GM19239 (cell line): ENCODE data around the gene CBFA2T3.
"Not testable (repeated sequence)": the region's sequence is repeated elsewhere in the genome, so short reads cannot be mapped to it uniquely, and the experiment has no call there.

Source experiments
- DNase-seq: peaks from one replicate; pipeline ENCODE4 v3.0.0; 2011; ENCODE audit warnings: low spot score; ENCODE audit not compliant: insufficient read length
- FAIRE-seq: peaks from 2 replicates; lab custom pipeline; 2011; peaks lifted over from hg19 to GRCh38; lab: Jason Lieb, UNC

Gene CBFA2T3

GRCh38 chr16:88928405-88929090 is 48.5 kb downstream of the CBFA2T3 start:
- DNase-seq (no peak), FAIRE-seq (no peak)

- no peak for FAIRE-seq
- DNase-seq, result no peak
Measured at GRCh38 chr16:88927661-88928060, 49.3 kb downstream of the CBFA2T3 start.

- no peak for FAIRE-seq
- DNase-seq, result no peak
Measured at GRCh38 chr16:88927010-88927409, 50.0 kb downstream of the CBFA2T3 start.

- FAIRE-seq, result no peak
- DNase-seq, result no peak
Measured at GRCh38 chr16:88926374-88926990, 50.5 kb downstream of the CBFA2T3 start.

DNA sequence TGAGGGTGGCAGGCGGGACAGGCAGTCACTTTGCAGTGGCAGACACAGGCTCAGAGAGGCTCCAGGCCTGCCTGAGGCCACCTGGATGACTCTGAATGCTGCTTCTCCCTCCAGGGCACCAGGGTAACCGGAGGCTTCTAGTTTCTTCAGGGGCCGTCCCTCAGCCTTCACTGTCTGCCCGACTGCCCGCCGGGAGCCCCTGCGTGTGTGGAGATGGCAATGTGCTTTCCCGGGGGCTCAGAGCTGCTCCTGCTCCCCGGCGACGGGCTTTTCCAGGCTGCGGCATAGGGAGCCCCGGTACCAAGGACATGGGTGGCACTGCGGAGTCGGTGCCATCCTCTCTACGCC is 51.5 kb downstream of the CBFA2T3 start:
- FAIRE-seq (no peak), DNase-seq (no peak)

DNA sequence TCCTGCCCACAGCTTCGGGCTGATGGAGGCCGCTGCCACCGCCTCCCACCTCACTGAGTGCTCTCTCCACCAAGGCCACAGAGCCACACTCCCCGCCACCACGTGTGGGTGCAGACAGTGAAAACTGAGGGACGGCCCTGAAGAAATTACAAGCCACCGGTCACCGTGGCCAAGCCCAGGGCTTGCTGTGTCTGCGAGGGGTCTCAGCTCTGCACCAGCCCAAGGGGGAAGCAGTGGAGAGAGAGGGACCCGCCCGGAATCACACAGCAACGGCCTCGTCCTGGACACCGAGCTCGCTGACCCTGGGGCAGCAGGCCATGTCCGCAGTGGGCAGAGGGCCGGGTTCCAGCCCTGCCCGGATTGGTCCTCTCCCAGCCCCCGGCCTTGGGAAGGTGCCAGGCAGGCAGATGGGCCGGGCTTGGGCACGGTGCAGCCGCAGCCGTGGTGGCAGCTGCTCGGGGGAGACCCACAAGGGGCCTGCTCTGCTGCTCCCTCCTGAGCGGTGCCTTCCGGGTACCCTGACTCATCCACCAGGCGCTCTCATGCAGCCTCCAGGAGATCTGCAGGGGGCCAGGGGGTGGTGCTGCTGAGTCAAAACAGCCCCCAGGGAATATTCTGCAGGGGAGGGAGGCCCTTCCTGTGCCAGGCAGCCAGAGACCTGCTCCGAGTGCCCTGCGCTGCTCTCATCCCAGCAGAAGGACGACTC is 52.0 kb downstream of the CBFA2T3 start:
- peak; percentile 88 for DNase-seq
- FAIRE-seq, result no peak

DNA sequence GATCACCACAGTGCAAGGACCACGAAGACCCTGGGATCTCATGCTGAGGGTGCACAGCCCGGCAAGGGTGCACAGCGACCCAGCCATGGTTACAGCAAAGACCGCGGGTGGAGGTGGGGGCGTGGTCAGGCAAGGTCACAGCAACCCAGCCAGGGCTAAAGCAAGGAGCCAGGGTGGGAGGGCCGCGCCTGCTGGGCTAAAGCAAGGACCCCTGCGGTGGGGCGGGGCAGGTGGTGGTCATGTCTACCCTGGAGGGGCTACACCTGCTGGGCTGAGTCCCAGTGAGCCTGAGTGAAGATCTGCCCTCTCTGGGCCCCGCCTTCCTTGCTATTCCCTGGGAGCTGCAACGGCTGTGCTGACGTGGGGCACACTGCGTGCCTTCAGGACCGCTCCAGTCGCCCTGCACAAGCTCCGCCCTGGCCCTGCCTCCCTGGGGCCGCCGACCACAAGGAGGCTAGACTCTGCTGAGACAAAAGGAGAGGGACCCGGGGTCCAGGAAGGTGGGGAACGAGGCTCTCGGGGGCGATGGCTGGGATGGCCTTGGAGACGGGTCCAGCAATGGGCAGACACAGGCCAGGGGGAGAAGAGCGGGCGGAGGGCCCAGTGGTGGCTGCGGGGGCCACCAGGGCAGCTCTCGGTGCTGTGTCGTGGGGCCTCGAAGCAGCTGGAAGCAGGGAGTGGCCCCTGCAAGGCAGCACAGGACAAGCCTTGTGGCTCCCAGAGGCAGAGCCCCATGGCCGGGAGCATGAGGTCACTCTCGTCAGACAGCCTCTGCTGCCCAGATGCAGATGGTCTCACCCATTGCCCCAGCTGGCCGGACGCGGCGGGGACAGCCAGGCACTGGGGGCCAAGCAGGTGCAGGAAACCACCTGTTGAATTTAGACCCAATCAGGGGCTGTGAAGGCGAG is 52.8 kb downstream of the CBFA2T3 start:
- FAIRE-seq (no peak), DNase-seq (no peak)

- FAIRE-seq (no peak), DNase-seq (no peak)
Measured at GRCh38 chr16:88923450-88923849, 53.6 kb downstream of the CBFA2T3 start.

DNA sequence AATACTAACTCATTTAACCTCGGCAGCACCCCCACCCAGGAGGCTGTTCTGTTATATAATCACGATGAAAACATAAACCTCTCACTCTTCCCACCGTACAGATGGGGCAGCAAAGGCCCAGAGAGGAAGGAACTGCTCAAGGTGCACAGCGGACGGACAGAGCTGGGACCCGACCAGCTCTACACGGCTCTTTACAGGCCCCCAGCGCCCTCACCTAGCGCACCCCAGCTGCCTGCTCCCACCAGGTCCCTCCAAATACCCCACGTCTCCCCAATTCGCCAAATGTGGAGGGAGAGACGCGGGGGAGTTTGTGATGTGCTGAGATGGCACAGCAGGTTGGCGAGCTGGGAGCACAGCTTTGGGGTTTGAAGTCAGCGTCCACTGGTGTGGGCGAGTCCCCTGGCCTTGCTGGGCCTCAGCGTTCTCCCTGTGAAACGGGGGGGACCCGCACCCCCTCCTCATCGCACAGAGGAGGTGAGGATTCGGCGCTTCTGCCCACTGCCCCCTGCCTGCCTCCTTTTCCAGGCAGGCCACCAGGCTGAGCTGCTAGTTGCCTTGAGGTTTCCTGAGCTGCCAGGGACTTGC is 54.1 kb downstream of the CBFA2T3 start:
- FAIRE-seq (no peak), DNase-seq (no peak)

DNA sequence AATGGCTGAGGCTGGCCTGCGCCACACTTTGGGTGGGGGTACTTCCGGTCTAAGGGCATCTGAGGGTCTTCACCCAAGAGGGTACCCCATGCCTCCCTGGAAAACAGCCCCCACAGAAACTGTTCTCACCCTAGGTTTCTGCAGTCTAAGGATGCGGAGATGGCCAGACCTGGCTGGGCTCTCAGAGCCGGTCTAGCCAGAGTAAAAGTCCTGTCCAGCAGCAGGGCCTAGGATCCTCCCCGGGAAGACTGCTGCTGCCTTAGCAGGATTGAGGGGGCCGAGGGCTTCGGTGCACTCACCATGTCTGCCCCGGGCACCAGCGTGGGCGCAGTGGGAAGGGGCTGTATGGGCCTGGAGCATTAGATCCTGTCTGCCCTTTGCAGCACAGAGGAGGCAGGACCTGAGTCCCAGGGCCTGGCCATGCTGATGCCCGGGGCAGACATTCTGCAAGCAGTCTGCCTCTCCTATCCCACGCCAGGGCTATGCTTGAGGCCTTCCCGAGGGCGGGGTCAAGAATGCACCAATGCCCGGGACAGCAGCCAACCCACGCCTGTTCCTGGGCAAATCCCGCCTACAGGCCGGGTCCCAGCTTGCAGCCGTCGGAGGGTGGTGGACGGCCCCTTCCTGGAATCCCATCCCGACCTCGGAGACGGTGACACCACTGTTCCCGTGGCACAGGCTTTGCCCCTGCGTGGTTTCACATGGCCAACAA is 54.7 kb downstream of the CBFA2T3 start:
- DNase-seq (no peak), FAIRE-seq (no peak)

GRCh38 chr16:88921591-88921990 is 55.4 kb downstream of the CBFA2T3 start:
- no peak for FAIRE-seq

DNA sequence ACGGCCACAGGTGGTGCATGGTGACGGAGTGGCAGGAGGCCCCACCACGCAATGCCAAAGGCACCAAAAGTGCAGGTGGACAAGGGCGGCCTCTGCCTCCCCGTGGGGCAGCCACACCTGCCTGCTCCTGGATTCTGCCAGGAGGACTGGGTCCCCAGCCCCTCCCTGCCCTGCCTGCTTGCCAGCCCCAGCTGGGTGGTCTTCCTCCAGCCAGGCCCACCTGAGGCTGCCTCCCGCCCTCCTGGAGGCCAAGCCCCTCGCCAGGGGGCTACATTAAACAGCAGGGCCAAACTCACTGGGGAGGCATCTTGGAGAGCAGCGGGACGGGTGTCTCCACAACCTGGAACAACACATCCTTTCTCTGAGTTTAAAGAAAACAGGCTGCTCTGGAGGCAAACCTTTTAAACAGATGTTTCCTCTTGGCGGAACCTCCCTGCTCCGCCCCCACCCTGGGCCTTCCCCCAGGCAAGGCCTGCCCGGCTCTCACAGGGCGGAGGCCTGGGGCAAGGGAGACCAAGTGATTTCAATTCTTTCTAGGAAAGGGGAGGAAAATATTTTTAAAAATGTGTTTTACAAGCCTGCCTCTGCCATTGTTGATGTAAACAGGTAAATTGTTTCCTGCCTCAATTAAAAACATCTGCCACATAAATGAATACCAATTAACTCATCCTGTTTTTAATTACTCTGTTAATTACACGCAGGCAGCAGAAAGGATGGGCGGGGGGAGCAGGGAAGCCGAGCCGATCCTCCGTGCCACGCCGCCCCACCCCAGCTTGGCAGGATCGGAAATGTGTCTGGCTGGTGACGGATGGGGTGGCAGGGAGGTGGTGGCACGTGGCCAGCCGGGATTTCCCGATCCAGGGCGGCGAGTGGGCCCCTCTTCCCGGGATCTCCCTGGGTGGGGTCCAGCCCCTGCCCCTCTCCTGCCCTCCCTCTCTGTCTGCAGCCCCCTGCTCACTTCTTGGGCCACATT is 56.1 kb downstream of the CBFA2T3 start:
- peak; percentile 84 for FAIRE-seq

More at GRCh38 chr16:88921591-88921990, 55.4 kb downstream of the CBFA2T3 start:
- no peak for DNase-seq

DNA sequence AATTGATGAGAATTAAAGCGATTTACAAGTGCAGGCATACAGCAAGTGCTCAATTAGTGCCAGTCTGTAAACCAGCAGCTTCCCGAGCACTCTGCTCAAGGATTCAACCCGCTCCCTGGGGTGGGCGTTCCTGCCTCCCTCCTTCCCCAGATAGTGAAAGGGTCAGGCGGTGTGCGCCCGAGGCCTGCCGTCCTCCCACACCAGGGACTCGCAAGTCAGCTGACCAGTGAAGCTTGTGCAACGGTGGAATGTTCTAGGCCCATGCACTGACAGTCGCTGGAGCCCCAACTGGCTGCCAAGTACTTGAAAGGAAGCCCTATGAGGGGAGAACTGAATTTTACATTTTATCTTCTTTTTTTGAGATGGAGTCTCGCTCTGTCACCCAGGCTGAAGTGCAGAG is 57.1 kb downstream of the CBFA2T3 start:
- no peak for FAIRE-seq

More for the DNA sequence above, 56.1 kb downstream of the CBFA2T3 start:
- peak; percentile 85 for DNase-seq

GRCh38 chr16:88918896-88919295 is 58.1 kb downstream of the CBFA2T3 start:
- FAIRE-seq, DNase-seq: not testable (repeated sequence)

More for the DNA sequence above, 57.1 kb downstream of the CBFA2T3 start:
- no peak for DNase-seq

GRCh38 chr16:88917915-88918627 is 58.9 kb downstream of the CBFA2T3 start:
- FAIRE-seq (no peak), DNase-seq (no peak)

DNA sequence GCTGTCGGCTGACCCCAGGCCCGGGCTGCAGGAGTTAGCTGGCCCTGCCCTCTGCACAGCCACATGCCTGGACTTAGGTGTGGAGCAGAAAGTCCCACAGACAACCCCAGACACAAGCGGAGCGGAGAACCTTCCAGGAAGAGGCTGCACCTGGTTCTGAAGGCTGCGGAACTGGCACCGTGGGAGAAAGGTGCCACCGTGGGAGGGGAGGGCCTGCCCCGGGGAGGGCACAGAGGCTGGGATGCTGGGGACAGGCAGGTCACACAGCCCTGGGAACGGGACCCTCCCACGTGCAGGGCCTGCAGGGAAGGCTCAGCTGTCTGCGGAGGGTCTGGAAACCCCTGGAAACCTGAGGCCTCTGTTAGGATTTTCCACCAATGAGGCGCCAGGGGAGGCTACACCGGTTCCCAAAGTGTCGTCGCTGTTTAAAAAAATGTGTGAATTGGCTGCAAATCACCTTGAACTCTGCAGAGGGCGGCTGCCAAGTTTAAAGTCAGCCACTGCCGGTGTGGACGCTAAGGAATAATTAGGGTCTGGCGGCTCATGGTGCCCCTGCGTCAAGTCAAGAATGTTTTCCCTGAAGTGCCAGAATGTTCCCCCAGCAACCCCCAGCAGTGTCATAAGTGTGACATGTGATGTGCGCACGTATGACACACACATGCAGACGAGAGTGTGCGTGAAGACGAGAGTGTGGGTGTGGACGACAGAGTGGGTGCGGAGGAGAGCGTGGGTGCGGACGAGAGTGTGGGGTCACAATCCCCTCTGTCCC is 59.7 kb downstream of the CBFA2T3 start:
- DNase-seq (no peak), FAIRE-seq (no peak)
